HEK293T (cell line): Measurements from ENCODE around the gene MSTO1.
"Not testable (repeated sequence)": the region's sequence is repeated elsewhere in the genome, so short reads cannot be mapped to it uniquely, and the experiment has no call there.

Experiments
- LEF1 ChIP-seq: fragments of 450-650 bp; IDR thresholded peaks from 2 replicates; pipeline ENCODE4 v1.6.1; 2017; ENCODE audit warnings: mild to moderate bottlenecking, borderline replicate concordance
- SP1 ChIP-seq: fragments of 450-650 bp; IDR thresholded peaks from 2 replicates; pipeline ENCODE4 v1.6.1; 2017
- ZNF384 ChIP-seq: fragments of 450-650 bp; IDR thresholded peaks from 2 replicates; pipeline ENCODE4 v1.6.1; 2016

DNA sequence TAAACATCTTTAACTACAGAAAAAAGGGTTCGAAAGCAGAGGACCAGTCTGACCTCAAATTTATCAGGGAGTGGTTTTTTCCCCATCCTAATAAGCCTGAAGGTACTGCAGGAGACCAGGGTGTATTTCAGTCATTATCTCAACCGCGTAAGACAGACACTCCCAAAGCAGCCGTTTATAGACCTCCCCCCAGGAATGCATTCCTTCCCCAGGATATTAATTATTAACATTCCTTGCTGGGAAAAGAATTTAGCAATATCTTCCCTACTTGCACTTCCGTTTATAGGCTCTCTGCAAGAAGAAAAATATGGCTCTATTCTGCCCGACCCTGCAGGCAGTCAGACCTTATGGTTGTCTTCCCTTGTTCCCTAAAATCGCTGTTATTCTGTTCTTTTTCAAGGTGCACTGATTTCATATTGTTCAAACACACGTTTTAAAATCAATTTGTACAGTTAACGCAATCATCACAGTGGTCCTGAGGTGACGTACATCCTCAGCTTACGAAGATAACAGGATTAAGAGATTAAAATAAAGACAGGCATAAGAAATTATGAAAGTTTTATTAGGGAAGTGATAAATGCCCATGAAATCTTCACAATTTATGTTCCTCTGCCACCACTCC lies 32.7 kb downstream of the MSTO1 start:
- not testable (repeated sequence) for TF ChIP-seq LEF1, ZNF384, SP1
